Naive B cell (primary cell): ENCODE results near the gene USH2A. TPM values are rescaled to one million over a fixed set of nuclear protein-coding genes. Genes with fewer than 3 reads are reported as not detected.

Experiments used
- ATAC-seq, 2 donors: fragments of 150-1000 bp; cut with Tn5 transposase; 2 replicates each; pipeline ENCODE4 v1.10.0; 2021; ENCODE audit warnings: low read depth in 2 of 2, mild to moderate bottlenecking in 2 of 2, moderate library complexity in 2 of 2
- DNase-seq: peaks from one replicate; pipeline ENCODE4 v3.0.0; 2022
- H3K27ac Mint-ChIP-seq, 6 donors: one replicate each; pipeline ENCODE4 v1.8.0; 2020 to 2022; ENCODE audit warnings: mild to moderate bottlenecking in 6 of 6, mixed read lengths in 6 of 6, moderate library complexity in 5 of 6, inconsistent platforms in 2 of 6
- H3K27me3 Mint-ChIP-seq, 3 donors: one replicate each; pipeline ENCODE4 v1.8.0; 2021 to 2022; ENCODE audit warnings: mixed read lengths in 3 of 3, mild to moderate bottlenecking in 1 of 3
- H3K36me3 Mint-ChIP-seq, 2 donors: one replicate each; pipeline ENCODE4 v1.8.0; 2020 to 2022; ENCODE audit warnings: mixed read lengths in 2 of 2, inconsistent platforms in 1 of 2, mild to moderate bottlenecking in 1 of 2
- H3K4me1 Mint-ChIP-seq, 3 donors: one replicate each; pipeline ENCODE4 v1.8.0; 2020 to 2022; ENCODE audit warnings: mixed read lengths in 3 of 3, inconsistent platforms in 1 of 3, mild to moderate bottlenecking in 1 of 3, moderate library complexity in 1 of 3
- H3K4me3 Mint-ChIP-seq, 8 donors: one replicate each; pipeline ENCODE4 v1.8.0; 2020 to 2022; ENCODE audit warnings: mild to moderate bottlenecking in 8 of 8, mixed read lengths in 8 of 8, moderate library complexity in 8 of 8, inconsistent platforms in 2 of 8
- H3K9me3 Mint-ChIP-seq, 7 donors: one replicate each; pipeline ENCODE4 v1.8.0; 2020 to 2022; ENCODE audit warnings: mixed read lengths in 7 of 7, mild to moderate bottlenecking in 5 of 7, inconsistent platforms in 2 of 7, moderate library complexity in 1 of 7
- polyA plus RNA-seq, 6 donors: library from polyadenylated mRNA; unstranded; fragments of 300-500 nt; fragmentation: Illumina TruSeq; gene quantifications; one replicate each; pipeline ENCODE4 v1.2.3, GENCODE V29; 2021; ENCODE audit warnings: low read depth in 6 of 6

The USH2A gene
- polyA plus RNA-seq, 6 donors from 2014 or later = not detected

DNA sequence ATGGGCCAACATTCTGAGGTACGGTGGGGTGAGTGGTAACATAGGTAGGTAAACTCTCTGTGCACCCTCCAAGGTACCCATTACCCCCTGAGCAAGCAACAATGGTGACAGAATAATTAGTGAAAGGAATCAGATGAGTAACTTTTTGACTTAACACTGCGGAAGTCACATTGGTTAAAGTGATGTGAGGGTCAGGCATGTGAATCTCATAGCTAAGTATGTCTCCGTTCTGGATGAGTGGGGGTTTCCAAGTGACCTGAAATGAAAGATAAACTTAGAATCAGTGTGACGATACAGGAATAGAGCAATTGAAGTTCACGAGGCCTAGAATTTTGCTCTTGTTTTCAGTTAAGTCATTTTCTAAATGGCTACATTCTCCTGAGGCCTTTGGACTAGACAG lies 544.4 kb downstream of the USH2A start:
- Mint-ChIP-seq H3K36me3 (no peaks in the 10 kb centered on the region), H3K27ac (no peak overlapping the region), H3K4me3 (no peak overlapping the region), H3K27me3 (no peaks in the 10 kb centered on the region), H3K9me3 (peaks cover 0 to 8% (median 0%) of the 10 kb centered on the region in 7 donors), H3K4me1 (no peaks in the 10 kb centered on the region)
- DNase-seq (no peak), ATAC-seq (no peak)

DNA sequence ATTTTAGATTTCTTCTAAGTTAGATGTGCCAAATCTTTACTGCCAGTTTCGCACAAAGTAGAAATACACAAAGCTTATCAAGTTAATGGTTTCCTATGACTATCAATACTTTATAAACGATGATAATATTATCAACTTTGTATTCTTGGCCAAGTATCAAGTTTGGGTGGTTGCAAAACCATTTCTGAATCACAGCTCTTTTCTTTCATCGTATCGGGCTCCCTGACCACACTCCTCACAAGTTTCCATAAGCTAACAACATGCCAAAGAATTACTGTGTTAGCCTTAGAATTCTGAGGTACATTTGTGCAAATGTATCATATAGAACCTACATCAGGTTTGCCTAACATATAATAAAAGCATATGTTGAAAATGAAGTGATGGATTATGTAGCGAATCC lies 545.1 kb downstream of the USH2A start:
- H3K4me3 Mint-ChIP-seq = no peak overlapping the region
- no peak overlapping the region for H3K27ac Mint-ChIP-seq
- H3K4me1 Mint-ChIP-seq = no peaks in the 10 kb centered on the region
- DNase-seq (no peak), ATAC-seq (no peak)
- peaks cover 0 to 8% (median 0%) of the 10 kb centered on the region in 7 donors for H3K9me3 Mint-ChIP-seq
- H3K36me3 Mint-ChIP-seq = no peaks in the 10 kb centered on the region
- H3K27me3 Mint-ChIP-seq = no peaks in the 10 kb centered on the region

DNA sequence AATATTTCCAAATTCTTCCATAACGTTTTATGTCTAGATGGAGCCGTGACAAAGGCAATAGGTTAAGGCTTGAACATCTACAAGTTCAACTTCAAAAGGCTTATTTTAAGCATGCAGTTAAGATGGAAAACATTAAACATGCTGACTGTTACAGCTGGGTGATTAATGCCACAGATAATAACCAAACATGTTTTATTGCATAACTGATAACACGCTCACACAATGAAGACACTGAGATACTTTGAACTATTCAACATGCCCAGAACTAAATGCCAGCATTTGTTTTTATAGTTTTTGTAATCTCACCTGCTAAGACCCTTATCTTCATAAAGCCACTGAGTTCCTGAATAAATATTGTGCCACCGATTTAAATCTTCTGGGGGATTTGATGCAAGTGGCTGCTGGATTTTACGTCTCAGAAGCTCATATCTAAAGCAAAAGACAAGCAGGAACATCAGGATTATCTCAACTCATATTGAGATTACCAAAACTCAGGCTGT lies 545.7 kb downstream of the USH2A start:
- Mint-ChIP-seq H3K36me3 (no peaks in the 10 kb centered on the region), H3K9me3 (peaks cover 0 to 8% (median 0%) of the 10 kb centered on the region in 7 donors), H3K4me1 (no peaks in the 10 kb centered on the region), H3K27me3 (no peaks in the 10 kb centered on the region), H3K4me3 (no peak overlapping the region), H3K27ac (no peak overlapping the region)
- ATAC-seq (no peak), DNase-seq (no peak)

DNA sequence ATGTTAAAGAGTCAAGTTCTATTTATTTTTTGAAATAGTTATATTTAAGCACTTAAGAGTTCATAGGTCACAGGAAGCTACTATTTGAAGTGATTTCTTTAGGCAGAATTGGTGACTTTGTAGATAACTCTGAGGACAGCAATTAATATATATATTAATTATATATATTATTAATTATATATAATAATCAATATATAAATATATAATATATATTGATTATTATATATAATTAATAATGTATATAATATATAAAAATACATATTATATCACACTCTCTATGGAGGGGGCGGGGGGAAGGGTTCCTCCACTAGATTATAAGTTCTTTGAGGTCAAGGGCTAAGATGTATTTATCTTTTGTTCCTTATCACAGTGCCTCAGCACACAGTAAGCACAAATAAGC lies 547.5 kb downstream of the USH2A start:
- Mint-ChIP-seq H3K27ac (no peak overlapping the region), H3K9me3 (peaks cover 0 to 8% (median 0%) of the 10 kb centered on the region in 7 donors), H3K27me3 (no peaks in the 10 kb centered on the region), H3K36me3 (no peaks in the 10 kb centered on the region), H3K4me3 (no peak overlapping the region), H3K4me1 (no peaks in the 10 kb centered on the region)
- ATAC-seq = no peak
- no peak for DNase-seq

DNA sequence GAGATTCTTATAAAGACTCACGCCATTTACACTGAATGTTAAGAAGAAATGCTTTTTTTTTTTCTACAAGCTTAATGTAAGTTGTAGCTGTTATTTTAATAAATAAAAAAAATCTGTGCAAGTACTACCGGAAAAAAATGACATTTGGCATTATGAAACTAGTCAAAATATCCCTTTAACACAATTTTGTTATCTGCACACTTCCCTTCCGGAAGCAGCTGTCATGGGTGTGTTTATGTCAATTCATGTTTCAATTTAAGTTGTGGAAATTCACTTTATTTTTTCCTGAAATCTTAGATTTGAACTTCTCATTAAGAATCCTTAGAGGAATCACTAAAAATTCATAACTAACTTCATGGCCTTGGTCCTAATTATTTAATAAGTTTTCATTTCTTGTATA lies 548.0 kb downstream of the USH2A start:
- peaks cover 0 to 8% (median 0%) of the 10 kb centered on the region in 7 donors for H3K9me3 Mint-ChIP-seq
- ATAC-seq (no peak), DNase-seq (no peak)
- H3K27me3 Mint-ChIP-seq = no peaks in the 10 kb centered on the region
- H3K4me1 Mint-ChIP-seq = no peaks in the 10 kb centered on the region
- no peak overlapping the region for H3K4me3 Mint-ChIP-seq
- H3K36me3 Mint-ChIP-seq = no peaks in the 10 kb centered on the region
- no peak overlapping the region for H3K27ac Mint-ChIP-seq

DNA sequence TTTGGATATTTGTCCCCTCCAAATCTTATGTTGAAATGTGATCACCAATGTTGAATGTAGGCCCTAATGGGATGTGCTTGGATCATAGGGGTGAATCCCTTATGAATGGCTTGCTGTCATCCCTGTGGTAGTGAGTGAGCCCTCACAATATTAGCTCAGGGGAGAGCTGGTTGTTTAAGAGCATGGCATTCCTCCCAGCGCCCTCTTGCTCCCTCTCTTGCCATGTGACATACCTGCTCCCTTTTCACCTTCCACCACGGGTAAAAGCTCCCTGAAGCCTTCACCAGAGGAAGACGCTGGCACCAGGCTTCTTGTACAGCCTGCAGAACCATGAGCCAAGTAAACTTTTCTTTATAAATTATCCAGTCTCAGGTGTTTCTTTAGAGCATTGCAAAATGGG lies 550.6 kb downstream of the USH2A start:
- DNase-seq (no peak), ATAC-seq (no peak)
- Mint-ChIP-seq H3K9me3 (peaks cover 0 to 8% (median 0%) of the 10 kb centered on the region in 7 donors), H3K27me3 (no peaks in the 10 kb centered on the region), H3K4me3 (no peak overlapping the region), H3K27ac (no peak overlapping the region), H3K4me1 (no peaks in the 10 kb centered on the region), H3K36me3 (no peaks in the 10 kb centered on the region)

DNA sequence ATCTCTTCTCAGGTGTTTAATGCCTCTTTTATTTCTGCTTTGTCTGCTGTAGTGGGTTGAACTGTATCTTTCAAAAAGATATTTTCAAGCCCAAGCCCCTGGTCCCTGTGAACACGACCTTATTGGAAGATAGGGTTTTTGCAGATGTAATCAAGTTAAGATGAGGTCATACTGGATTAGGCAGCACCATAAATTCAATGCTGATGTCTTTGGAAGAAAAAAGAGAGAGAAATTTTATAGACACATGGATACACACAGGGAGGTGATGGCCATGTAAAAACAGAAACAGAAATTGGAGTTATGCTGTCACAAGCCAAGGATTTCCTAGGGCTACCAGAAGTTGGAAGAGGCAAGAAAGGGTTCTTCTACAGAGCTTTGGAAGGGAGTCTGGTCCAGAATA lies 554.7 kb downstream of the USH2A start:
- no peak overlapping the region for H3K4me3 Mint-ChIP-seq
- H3K9me3 Mint-ChIP-seq = peaks cover 0 to 2% (median 0%) of the 10 kb centered on the region in 7 donors
- H3K27me3 Mint-ChIP-seq = no peaks in the 10 kb centered on the region
- H3K4me1 Mint-ChIP-seq = no peaks in the 10 kb centered on the region
- H3K27ac Mint-ChIP-seq = no peak overlapping the region
- DNase-seq = no peak
- H3K36me3 Mint-ChIP-seq = no peaks in the 10 kb centered on the region
- ATAC-seq = no peak

DNA sequence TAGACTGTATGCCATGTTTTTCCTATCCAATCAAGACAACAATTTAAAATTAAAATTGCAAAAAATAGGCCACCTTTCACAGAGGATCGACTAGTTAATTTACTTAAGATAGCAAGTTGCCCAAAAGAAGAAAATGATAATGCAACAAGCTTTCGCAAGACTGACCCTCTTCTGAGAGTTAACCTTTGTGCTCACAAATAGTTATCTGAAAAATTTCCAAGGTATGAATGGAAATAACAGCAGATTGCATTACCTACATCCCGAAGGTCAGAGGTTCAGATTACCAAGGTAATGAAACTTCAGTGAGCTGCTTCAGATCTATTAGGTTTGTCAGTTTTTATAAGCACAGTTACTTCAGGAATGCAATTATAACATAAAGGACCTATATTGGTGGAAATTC lies 558.2 kb downstream of the USH2A start:
- H3K4me1 Mint-ChIP-seq = no peaks in the 10 kb centered on the region
- ATAC-seq = no peak
- no peaks in the 10 kb centered on the region for H3K27me3 Mint-ChIP-seq
- DNase-seq = no peak
- H3K4me3 Mint-ChIP-seq = no peak overlapping the region
- H3K27ac Mint-ChIP-seq = no peak overlapping the region
- peaks cover 0 to 13% (median 2%) of the 10 kb centered on the region in 7 donors for H3K9me3 Mint-ChIP-seq
- H3K36me3 Mint-ChIP-seq = no peaks in the 10 kb centered on the region

DNA sequence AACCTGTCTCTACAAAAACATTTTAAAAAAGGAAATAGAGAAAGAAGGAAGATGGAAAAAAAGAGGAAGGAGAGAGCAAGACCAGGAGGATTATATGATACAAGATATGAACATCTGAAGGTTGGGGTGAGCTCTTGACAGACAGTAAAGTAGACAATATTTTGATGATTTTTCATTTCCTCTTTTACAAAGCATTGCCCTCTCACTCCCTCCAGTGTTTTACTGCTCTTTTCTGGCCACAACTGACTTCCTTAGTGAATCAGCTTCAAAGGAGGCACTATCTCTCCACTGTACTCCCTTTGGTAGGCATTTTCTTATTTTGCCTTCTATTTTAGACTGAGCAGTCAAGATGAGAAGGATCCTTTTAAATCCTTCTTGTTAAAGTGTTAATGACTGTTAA lies 559.5 kb downstream of the USH2A start:
- ATAC-seq = no peak
- no peak for DNase-seq
- H3K27me3 Mint-ChIP-seq = no peaks in the 10 kb centered on the region
- no peaks in the 10 kb centered on the region for H3K4me1 Mint-ChIP-seq
- no peak overlapping the region for H3K27ac Mint-ChIP-seq
- no peak overlapping the region for H3K4me3 Mint-ChIP-seq
- H3K9me3 Mint-ChIP-seq = peaks cover 0 to 13% (median 3%) of the 10 kb centered on the region in 7 donors
- H3K36me3 Mint-ChIP-seq = no peaks in the 10 kb centered on the region

DNA sequence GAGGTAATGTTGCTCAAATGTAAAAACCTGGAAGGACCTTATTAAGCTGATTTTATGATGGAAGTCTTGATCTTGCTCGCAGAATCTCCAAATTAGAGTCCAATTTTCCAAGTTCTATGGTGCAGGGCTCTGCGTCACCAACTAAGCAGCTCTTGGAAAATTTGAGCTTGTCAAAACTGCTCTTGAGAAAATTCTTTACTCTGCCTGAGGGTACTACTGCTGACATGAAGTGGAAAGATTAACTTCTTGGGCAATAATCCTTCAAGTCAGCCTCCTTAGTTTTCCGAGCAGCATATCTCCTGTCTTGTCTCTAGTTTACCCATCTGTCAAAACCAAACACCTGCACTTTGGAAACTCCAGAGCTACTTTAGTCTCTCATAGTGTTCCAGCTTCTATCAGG lies 562.4 kb downstream of the USH2A start:
- H3K4me3 Mint-ChIP-seq = no peak overlapping the region
- DNase-seq = no peak
- H3K4me1 Mint-ChIP-seq = no peaks in the 10 kb centered on the region
- peaks cover 0 to 18% (median 9%) of the 10 kb centered on the region in 7 donors for H3K9me3 Mint-ChIP-seq
- no peaks in the 10 kb centered on the region for H3K27me3 Mint-ChIP-seq
- H3K27ac Mint-ChIP-seq = no peak overlapping the region
- no peaks in the 10 kb centered on the region for H3K36me3 Mint-ChIP-seq
- ATAC-seq = no peak

DNA sequence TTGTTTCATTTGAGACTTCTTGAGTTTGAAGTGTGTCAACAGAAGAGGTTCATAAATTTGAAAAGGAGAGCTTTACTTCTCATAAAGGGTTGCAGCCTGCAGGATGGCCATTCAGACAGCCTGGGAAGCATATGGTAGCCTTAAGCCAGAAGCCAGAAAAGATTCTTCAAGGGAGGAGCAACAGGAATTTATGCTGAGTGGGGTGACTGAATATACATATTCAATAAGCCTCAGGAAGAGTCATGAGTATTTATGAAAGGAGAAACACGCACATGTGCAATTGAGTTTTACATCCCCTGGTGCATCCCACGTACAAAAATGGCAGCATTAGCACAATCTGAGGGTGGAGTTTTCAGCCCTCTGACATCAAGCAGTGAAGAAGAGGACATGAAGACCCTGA lies 565.9 kb downstream of the USH2A start:
- ATAC-seq (no peak), DNase-seq (no peak)
- Mint-ChIP-seq H3K27ac (no peak overlapping the region), H3K27me3 (no peaks in the 10 kb centered on the region), H3K4me3 (no peak overlapping the region), H3K4me1 (no peaks in the 10 kb centered on the region), H3K9me3 (peaks cover 4 to 21% (median 10%) of the 10 kb centered on the region in 7 donors), H3K36me3 (no peaks in the 10 kb centered on the region)

DNA sequence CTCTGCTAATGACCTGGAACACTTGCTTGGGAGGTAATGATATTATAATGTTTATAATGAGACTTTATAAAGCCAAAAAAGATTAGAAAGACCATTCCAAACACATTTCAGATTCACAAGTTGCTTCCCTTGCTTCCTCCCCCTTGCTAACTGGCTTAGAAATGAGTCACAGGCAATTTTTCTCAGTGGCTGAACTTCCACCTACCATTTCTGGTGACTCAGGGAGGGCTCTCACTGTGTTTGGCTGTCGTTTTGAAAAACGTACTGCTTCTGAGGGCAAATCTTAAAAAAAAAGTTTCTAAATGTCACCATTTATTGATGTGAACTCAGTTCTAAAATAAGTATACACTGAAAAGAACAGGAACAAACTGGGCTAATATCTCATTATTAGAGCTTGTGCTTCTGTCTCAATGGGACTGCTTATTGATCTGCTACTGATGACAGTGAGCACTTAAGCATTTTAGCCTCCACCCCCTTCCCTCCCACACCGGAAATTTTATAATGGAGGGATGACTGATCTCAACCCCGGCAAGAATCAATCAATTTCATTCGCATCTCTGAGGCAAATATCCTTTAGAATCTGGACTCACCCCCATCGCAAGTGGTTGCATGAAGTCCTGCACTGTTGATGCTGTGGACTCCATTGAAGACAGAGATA lies 577.9 kb downstream of the USH2A start:
- no peak for DNase-seq
- Mint-ChIP-seq H3K4me1 (no peaks in the 10 kb centered on the region), H3K9me3 (peaks cover 0 to 20% (median 9%) of the 10 kb centered on the region in 7 donors), H3K4me3 (no peak overlapping the region), H3K36me3 (no peaks in the 10 kb centered on the region), H3K27me3 (no peaks in the 10 kb centered on the region), H3K27ac (no peak overlapping the region)
- ATAC-seq = no peak

DNA sequence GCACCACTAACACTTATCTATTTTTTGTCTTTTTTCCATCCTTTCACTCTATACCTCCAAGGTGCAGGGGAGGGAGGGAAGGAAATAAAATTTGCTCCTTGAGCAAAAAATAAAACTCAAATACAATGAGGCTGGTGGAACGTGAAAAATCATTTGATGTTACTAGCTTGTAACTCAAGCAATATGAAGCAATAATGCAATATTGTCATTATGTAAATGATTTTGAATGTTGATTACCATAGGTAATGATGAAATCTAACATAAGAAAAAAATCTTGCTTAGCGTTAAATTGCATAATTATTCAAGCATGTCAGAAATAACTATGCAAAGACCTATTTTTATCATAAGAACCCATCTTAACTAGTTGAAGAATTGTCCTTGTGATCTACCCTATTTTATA lies 578.5 kb downstream of the USH2A start:
- ATAC-seq = no peak
- H3K4me3 Mint-ChIP-seq = no peak overlapping the region
- DNase-seq = no peak
- no peak overlapping the region for H3K27ac Mint-ChIP-seq
- H3K9me3 Mint-ChIP-seq = peaks cover 0 to 21% (median 9%) of the 10 kb centered on the region in 7 donors
- H3K4me1 Mint-ChIP-seq = no peaks in the 10 kb centered on the region
- no peaks in the 10 kb centered on the region for H3K36me3 Mint-ChIP-seq
- no peaks in the 10 kb centered on the region for H3K27me3 Mint-ChIP-seq

DNA sequence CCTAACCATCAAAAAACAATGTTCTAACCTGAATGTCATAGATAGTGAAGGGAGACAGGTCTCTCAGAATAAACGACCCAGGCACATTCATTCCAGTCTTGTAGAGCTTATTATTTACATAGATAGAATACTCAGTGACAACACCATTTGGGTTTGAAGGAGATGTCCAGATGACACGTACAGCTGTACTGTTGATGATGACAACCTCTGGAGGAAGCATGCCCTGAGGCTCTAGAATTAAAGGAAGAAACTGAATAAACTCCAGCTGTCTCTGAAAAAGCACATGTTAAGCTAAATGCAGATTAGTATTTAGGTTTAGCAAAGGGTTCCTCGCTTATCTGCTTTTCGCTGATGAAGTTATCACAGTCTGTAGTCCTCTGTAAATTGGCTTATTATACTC lies 579.0 kb downstream of the USH2A start:
- H3K4me3 Mint-ChIP-seq = no peak overlapping the region
- DNase-seq (no peak), ATAC-seq (no peak)
- peaks cover 0 to 21% (median 9%) of the 10 kb centered on the region in 7 donors for H3K9me3 Mint-ChIP-seq
- H3K36me3 Mint-ChIP-seq = no peaks in the 10 kb centered on the region
- no peak overlapping the region for H3K27ac Mint-ChIP-seq
- no peaks in the 10 kb centered on the region for H3K27me3 Mint-ChIP-seq
- H3K4me1 Mint-ChIP-seq = no peaks in the 10 kb centered on the region

DNA sequence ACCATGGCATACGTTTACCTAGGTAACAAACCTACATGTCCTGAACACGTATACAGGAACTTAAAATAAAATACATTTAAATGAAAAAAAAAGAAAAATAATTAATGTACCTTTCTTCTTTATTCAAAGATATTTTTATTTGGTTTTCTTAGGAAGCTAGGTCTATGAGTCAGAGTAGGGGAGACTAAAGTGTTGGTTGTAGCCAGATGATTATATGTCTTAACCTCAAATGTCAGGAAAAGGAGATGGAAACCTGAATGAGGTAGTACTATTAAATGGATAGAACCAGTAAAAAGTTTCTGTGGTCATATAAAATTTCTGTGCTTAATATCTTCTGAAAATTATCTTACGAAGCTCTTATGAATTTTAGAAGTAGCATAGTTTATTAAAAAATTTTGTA lies 580.3 kb downstream of the USH2A start:
- H3K4me3 Mint-ChIP-seq = no peak overlapping the region
- no peaks in the 10 kb centered on the region for H3K4me1 Mint-ChIP-seq
- H3K9me3 Mint-ChIP-seq = peaks cover 0 to 21% (median 8%) of the 10 kb centered on the region in 7 donors
- no peaks in the 10 kb centered on the region for H3K36me3 Mint-ChIP-seq
- DNase-seq (no peak), ATAC-seq (no peak)
- no peak overlapping the region for H3K27ac Mint-ChIP-seq
- no peaks in the 10 kb centered on the region for H3K27me3 Mint-ChIP-seq
